A172 (cell line): ENCODE measurements around the gene GALNT16. TPM values are rescaled to one million over a fixed set of nuclear protein-coding genes. Genes with fewer than 3 reads are reported as not detected.

Source experiments
- DNase-seq: peaks from one replicate; pipeline ENCODE4 v3.0.0-alpha.2; 2015; ENCODE audit warnings: low spot score
- total RNA-seq: library from RNA; depleted of rRNA; stranded (reverse); fragments of >200 nt; shearing (Covaris generic); gene quantifications from 2 replicates; pipeline ENCODE4 v1.2.3, GENCODE V29; 2014

The GALNT16 gene
- total RNA-seq, 1 experiment from 2014 or later = 4.8 TPM

DNA sequence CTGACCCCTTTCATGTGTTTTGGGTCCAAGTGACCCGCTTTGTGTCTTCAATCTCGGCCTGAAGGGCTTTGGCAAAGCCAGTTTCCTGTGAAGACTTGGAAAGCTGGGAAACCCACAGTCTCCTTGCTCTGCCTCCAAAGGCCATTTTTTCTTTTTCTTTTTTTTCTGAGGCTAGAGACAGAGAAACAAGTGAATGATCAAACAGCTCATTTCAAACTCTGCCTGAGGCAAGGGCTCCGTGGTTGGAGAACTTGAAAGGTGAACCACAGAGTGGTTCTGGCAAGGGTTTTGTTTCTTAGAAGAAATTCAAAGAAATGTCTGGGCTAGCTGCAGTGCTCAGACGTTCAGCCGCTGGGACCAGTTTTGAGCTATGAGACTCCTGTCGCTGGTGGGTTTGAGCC lies 75.4 kb downstream of the GALNT16 start:
- DNase-seq = no peak

DNA sequence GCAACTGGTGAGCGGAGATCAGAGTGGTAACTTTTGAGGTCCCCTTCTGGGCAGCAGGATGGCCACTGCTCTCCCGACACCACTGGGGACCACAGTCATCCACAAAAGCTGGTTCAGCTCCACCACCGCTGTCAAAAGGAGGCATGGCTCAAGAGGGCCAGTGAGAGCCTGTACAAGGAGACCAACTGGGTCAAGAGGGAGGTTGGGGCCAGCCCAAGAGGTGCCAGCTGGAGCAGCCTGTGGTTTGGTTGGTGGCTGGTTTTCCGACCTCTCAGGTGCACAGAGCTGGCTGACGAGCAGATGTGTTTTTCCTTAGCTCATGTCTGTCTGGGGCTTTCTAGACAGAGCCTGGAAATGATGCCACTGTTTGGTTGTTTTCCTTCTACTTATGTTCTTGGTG lies 78.0 kb downstream of the GALNT16 start:
- no peak for DNase-seq

DNA sequence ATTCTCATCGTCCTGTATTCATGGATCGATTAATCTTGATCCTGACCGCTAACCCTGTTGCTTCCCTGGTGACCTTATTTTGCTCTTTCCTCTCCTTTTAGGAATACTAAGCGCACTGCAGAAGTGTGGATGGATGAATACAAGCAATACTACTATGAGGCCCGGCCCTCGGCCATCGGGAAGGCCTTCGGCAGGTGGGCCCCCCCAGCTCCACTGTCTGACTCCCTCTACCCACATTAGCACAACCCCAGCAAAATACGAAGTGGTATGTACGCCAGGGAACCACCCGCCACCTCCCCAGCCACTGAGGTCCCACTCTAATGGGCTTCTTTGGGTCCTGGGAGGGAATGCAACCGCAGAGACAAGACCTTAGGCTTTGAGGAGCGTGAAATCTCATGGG lies 79.5 kb downstream of the GALNT16 start:
- no peak for DNase-seq

DNA sequence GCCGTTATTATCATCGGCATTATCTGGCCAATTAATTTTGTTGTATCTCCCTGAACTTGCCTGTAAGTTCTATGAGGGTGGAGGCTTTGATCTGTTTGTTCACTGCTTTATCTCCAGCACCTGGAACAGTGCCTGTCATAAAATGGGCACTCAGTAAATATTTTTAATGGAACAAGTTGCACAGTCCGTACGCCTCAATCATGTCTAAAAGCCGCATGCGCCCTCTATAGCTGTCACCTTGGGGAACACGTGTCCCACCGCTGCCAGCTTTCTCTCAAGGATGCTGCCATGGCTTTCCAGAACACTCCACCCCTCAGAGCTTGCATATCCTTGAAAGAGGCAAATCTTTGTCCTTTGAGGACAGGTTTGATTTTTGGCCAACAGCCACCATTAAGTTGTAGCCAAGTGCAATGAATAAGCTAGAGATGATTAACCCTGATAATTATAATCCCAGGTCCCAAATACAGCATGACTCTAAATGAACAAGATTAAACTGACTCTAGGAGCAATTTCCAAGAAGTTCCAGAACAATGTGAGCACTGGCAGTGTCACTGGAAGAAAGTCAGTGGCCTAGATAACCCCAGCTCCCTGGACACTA lies 83.1 kb downstream of the GALNT16 start:
- no peak for DNase-seq

DNA sequence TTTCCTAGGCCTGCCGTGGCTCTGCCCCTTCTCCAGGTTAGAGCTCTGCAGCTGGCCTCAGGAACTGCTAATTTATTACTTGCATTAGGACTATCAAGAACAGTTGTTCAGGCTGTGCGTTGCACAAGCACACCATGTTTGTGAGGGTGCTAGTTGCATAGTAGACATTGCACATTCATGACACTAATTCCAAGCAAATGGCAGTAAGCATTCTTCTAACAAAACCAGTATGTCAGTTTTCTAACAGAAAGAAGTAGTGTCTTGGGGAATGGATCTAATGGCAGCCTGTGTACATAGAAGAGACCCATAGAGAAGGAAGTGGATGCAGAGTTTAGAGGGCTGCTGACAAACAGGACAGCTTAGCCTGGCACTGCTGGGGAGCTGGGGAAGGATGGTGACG lies 84.2 kb downstream of the GALNT16 start:
- DNase-seq = no peak

DNA sequence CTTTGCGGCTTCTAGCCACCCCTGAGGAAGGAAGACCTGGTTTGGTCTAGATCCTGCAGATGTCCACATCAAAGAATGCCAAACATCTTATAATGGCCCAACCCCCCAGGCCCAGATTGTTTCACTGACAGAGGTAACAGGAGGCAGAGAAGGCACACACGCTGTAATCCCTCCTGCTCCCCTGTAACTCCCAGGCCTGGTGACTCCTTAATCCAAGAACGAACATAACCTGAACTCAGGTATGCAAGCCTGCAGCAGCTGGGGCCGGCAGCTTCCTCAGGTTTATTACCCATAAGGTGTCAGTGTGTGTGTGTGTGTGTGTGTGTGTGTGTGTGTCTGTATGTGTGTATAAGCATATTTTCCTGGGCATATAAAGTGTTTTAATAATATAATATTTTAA lies 85.4 kb downstream of the GALNT16 start:
- DNase-seq = no peak

DNA sequence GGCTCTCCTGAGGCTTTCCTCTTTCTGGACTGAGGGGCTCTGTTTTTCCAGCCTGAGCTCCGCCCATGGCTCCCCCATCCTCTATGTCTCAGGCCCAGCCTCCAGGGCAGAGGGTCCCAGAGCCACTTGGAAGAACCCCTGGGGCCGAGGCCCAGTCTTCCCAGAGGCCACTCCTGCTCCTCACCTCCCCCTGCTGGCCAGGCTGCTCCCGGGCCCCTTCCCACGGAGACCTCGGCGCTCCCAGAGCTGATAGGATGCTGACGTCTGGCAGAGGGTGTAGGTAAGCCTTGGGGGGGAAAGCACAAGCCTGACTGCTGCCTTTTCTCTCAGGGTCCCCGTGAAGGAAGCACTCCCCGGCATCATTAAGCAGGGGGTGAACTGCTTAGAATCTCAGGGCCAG lies 86.8 kb downstream of the GALNT16 start:
- DNase-seq = no peak

DNA sequence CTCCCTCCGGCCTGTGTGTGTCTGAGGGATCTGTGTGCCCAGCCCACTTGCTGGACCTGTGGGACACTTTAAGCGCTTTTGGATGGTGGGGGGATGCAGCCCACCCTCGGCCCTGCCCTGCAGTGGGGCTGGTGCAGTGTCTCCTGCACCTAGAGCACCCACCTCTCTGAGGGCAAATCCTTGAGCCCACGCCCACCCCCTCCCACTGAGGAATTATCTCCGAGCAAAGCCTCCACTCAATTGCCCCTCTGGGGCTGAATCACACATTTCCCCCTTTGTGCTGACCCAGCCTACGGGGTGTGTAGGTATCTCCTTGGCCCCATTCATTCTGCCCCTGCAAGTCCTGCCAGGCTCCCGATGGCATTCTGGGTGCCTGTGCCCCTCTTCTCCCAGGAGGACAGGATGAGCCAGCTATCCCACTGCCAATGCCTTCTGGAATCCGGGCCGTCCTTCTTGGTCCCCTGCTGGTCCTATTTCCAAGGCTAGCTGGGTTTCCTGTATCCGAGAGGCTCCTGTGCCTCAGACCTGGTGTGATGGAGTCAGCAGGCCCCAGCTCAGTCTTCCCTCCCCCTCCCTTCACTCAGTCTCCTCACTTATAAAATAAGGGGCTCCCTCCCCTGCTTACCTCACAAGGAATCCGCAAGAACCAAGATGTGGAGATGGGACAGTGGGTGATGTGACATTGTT lies 89.3 kb downstream of the GALNT16 start:
- DNase-seq = no peak

DNA sequence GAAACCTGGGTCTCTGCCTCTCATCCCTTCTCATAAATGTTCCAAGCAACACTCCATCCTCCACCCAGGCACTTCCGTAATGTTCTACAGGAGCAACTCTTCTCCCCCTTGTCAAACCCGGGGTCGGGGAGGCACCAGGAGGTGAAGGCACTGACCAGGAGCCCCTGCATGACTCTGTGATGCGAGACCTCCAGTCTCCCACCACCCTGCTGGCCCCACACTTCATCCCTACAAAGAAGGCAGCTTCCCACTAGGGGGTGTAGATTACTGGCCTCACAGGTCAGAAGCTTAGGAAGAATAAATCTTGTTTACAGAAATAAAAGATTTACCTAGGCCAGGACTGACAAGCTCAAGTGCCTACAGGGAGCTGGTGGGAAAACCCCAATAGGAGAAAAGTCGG lies 90.9 kb downstream of the GALNT16 start:
- no peak for DNase-seq

DNA sequence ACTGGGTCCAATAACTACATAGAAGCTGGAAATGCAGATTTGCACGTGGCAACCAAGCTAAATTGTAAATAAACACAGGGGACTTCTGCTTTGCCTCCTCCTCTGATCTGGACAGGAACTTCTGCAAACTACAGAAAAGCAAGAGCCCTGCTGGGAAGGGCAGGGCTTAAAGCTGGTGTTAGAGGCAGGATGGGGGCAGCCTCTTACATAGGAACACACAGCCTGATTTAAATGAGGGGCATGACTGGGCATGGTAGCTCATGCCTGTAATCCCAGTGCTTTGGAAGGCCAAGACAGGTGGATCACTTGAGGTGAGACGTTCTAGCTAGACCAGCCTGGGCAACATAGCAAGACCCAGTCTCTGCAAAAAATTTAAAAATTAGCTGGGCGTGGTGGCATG lies 91.4 kb downstream of the GALNT16 start:
- no peak for DNase-seq

DNA sequence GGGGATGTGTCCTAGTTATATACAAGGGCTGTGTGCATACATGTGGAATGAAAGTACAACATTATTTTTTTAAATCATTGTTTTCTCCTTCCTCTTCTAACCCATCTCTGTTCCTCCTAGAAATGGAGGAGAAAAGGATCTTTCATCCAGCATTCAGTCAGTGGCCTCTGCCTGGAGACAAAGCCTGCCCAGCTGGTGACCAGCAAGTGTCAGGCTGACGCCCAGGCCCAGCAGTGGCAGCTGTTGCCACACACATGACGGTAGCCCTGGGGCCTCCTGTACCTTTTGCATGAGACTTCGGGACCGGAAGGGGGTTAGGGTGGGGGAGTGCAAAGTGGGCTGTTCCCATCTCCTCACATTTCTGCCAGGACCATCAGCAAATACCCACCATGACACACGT lies 92.0 kb downstream of the GALNT16 start:
- DNase-seq = no peak

DNA sequence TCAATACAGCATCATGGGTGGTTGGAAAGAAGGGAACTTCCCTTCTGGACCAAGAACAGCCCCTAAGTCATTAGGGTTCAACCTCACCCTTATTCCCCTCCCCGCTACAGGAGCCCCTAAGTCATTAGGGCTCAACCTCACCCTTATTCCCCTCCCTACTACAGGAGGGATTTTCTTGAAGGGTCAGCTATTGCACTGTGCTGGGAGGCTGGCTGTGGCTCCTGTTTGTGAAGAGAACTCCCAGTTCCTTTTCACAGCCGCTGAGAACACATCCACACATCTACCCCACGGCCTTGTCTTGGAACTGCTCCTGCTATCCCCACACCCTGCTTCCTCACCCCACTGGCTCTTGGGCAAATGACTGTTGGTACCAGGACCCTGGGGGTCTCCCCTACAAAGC lies 93.2 kb downstream of the GALNT16 start:
- DNase-seq = no peak

DNA sequence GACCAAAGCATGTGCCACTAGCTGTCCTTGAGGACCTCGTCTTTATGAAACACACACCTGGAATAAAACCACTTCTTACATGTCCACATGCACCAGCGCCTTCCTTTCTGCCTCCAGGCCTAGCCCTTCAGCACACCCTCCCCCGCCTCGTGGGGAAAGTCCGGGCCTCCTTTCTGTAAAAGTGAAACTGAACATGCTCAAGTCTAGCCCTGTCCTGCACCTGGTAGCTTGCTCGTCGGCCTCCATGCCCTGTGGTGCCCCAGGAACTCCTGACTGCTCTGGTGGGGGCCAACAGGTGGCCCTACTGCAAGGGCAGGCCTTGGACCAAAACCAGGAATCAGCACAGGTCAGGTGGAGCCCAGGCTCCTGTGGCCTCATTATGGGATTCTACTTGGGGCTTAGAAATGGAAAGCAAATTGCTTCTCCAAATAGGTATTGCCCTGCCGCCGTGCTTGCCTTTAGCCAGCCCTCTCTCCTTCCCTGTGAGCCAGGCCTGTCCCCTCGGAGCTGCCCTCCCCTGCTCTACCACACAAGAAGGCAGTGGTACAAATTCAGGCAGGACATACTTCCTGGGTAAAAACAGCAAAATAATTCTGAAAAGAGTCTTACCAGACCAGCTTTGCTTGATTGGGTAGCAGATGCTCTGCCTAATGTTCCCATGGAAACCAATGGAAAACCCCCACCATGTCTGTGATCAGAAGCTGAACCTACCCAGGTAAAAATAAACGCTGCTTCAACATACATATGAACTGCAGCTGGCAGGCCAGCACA lies 94.6 kb downstream of the GALNT16 start:
- DNase-seq = no peak

DNA sequence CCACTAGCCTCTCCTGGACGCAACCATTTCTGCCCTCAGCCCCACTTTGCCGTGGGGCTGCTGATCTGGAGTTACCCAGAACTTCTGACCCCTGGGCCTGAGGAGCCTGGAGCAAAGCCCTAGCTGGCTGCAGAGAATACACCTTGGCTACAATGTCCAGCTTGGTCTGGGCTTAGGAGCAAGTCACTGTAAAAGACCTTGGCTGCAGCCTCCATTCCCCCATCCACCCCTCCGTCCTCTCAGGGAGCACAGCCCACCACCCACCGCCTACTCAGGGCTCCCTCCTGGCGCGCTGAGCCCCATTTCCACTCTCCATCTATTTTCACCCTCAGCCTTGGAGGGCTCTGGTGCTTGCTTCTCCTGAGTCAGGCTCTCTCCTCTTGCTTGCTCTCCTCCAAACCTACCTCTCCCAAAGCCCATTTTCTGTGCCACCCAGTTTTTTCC lies 95.2 kb downstream of the GALNT16 start:
- no peak for DNase-seq

DNA sequence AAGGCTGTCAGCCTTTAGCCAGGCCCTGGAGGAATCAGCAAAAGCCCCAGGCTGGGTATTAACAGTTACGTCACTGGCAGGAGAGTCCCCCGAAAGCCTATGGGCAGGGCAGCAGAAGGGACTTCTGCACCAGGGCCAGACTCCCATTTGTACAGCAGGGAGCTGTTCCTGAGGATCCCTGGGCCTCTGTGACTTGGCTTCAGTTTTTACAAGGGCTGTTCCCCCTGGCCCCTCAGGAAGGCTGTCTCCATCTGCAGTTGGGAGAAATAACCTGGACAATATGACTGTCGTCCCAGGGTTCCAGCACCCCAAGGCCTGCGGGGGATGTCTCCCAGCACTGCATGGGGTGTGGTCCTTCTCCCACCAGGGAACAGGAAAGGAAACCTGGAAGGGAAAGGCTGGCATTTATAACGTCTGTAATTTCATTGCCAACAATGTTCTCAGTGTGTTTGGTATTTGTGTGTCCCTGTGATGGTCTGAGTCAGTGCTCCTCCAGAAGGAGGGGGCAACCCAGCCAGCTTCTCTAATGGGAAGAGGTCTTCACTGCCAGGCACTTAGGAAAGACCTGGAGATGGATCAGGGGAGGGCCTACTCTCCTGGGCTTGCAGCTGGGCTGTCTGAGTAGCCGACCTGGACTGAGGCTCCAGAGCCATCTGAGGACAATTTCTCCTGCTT lies 95.8 kb downstream of the GALNT16 start:
- peak; percentile 54 for DNase-seq

DNA sequence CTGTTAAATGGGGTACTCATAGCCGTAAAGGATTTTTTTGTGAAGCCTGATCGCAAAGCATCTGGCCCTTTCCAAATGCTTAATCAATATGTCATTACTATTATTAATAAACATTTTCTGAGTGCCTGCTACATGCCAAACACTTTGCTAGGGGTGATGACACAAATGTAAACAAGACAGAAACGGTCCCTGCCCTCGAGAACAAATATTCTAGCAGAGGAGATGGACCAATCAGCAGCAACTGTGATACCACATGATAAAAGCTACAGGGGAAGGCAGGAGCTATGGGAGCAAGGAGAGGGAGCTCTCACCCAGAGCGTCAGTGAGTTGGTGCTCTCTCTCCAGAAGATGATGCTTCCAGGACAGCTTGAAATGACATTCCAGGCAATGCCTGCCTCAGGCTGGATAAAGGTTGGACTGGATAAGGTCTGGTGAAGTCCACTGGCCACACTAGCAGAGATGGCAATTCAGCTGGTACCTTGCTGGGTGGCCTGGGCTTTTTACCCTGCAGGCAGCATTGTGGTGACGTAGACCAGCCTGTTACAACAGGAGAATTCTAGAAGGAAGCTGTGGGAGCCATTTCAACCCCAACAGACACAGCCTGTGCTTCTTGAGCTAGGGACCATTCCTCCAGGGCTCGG lies 97.1 kb downstream of the GALNT16 start:
- DNase-seq = no peak

DNA sequence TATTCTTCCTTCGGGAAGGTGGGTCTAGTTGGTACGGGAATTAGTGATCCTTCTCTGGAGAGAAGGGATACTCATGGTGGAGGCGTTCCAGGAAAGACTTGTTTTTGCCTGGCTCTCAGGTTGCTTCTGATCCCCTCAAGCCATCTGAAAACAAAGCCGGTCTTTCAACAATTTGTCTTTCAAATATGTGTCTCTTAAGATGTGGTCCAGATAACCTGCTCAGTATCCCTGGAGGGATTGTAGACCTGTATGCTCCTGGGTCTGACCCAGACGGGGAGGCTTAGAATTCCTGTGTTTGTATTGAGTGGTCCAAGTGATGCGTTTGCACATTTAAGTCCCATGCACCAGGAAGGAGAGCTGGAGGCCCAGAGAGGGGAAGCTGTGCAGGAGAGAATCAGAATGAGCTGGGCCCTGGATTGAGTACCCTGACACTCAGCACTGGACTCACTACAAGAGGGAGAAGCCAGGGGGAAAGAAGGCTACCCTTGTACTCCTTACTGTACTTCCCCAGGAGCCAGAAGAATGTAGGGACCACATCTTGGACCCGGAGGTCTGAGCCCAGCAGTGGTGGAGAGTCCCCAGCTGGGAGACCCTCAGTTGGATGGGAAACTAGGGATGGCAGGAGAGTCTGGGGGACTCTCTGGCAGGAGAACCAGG lies 97.7 kb downstream of the GALNT16 start:
- DNase-seq = no peak

DNA sequence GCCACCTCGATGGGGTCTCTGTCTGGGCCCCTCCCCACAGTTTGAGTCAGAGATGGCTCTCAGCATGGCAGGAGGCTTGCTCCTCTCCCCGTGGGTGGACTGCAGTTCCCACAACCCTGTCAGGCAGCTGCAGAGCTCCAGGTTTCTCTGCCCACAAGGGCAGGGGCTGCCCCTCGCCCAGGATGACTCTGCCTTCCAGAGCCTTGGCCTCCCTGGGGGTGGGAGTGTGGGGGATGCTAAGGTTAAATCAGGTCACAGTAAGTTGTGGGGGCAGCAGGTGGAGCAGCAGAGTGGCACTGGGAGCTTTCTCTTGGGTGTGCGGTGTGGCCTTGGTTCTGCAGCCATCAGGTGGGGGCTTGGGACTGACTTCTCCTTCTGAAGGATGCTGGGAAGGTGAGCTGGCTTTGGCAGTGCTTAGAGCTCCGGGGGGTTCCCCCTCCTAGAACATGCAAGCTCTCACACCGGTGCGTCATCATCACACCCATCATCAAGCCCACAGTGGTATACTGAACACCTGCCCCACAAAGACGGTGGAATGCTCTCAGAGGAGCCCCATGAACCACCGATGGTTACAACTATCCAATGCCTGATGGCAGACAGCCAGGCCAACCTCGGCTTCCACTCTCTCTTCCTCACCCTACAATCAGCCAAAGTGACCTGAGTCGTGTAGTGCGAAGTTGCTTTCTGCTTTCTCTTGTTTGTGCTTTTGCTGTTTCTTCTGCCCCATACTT lies 98.4 kb downstream of the GALNT16 start:
- DNase-seq = peak; percentile 10

DNA sequence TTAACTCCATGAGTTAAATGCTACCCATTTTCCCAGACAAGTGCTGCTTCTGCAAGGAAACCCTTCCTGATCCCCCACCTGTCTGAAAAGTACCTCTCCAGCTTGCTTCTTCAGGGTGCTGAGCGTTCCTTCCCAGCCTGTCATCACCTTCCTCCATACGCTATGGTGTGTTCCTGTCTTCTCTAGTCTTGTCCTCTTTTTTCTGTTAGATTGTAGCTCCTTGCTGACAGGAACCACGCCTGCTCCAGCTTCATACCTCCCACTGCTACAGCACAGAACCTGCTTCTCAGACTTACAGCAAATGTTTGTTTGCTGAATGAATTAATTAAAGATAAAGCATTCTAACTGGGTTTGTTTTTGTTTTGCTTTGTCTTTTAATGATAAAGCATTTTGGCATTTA lies 99.0 kb downstream of the GALNT16 start:
- no peak for DNase-seq

DNA sequence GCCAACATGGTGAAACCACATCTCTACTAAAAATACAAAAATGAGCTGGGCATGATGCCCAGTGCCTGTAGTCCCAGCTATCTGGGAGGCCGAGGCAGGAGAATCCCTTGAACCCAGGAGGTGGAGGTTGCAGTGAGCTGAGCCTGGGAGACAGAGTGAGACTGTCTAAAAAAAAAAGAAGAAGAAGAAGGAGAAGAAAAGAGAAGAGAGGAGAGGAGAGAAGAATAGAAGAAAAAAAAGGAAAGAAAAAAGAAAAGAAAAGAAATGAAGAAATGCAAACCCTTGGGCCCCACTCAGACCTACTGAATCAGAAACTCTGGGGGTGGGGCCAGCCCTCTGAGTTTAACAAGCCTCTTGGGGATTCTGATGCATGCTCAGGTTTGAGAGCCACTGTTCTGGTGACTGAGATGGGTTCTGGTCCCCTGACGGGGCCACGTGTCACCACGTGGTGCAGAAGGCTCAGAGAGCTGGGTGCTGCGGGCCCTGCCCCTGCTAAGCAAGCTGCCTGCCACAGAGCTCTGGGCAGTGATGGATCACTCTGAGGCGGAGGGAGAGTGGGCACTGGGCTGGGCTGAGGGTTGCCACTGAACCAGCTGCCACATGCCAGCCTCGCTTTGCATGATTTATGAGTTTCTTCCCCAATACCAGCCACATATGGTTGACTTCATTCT lies 100.6 kb downstream of the GALNT16 start:
- DNase-seq = no peak
